Measurements from ENCODE around the gene PRR14L.

GRCh38 chr22:31789803-31790202, 39.9 kb upstream of the PRR14L start:
- TF ChIP-seq CTCF (IDR thresholded peaks at IDR 0.05) (no peak), POLR2A (IDR thresholded peaks at IDR 0.05) (no peak)
